ENCODE data around the gene NXN. TPM values are rescaled to one million over a fixed set of nuclear protein-coding genes. Genes with fewer than 3 reads are reported as not detected.
"Not testable (repeated sequence)": the region's sequence is repeated elsewhere in the genome, so short reads cannot be mapped to it uniquely, and the experiment has no call there.

NXN gene
- total RNA-seq, 1 donor from 2014 or later = 177 TPM

DNA sequence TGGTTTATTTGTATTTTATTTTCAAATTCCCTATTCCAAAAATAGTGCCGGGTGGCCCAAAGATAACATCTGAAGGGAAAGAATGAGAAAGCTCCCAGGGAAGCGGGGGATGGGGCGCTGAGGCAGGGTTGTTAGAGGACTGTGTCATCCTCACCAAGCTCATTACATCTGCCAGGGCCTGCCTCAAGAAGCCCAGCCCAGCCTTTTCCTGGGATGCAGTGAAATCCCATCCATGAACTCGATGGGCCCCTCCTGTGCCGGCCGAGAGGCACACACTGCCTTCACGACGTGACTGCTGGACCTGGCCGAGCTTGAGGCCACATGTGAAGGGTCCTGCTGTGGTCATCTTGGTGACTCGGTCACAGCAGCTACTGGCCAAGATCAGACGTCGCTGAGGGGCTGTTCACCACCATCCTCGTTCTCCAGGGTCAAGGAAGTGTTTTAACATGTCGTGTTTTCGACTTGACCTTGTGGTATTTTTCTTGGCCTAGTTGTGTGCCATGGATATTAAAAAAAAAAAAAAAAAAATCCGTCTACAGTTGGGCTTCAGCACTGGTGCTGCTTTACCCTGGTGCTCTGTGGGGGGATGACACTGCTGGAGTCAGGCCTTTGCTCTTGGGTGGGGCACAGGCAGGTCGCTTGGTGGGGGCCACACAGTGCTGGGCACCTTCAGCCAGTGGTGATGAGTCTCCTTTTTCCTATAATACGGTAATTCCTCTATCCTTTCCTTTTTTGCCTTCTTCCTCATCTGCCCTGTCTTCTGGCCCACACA lies 22.2 kb upstream of the NXN start:
- peak overlapping the region; percentile 65 for H3K4me3 Mint-ChIP-seq (ENCODE audit: unreplicated experiment)
- H3K9me3 Mint-ChIP-seq (ENCODE audit: unreplicated experiment) = peaks cover 24% of the 10 kb centered on the region
- DNase-seq = peak; percentile 54
- peaks cover 45% of the 10 kb centered on the region for H3K4me1 Mint-ChIP-seq (ENCODE audit: low read depth, unreplicated experiment)
- TF ChIP-seq, protein P1, sequence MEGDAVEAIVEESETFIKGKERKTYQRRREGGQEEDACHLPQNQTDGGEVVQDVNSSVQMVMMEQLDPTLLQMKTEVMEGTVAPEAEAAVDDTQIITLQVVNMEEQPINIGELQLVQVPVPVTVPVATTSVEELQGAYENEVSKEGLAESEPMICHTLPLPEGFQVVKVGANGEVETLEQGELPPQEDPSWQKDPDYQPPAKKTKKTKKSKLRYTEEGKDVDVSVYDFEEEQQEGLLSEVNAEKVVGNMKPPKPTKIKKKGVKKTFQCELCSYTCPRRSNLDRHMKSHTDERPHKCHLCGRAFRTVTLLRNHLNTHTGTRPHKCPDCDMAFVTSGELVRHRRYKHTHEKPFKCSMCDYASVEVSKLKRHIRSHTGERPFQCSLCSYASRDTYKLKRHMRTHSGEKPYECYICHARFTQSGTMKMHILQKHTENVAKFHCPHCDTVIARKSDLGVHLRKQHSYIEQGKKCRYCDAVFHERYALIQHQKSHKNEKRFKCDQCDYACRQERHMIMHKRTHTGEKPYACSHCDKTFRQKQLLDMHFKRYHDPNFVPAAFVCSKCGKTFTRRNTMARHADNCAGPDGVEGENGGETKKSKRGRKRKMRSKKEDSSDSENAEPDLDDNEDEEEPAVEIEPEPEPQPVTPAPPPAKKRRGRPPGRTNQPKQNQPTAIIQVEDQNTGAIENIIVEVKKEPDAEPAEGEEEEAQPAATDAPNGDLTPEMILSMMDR (IDR thresholded peaks at IDR 0.05; ENCODE audit: partially characterized antibody, unreplicated experiment) = no peak
- no peaks in the 10 kb centered on the region for H3K36me3 Mint-ChIP-seq (ENCODE audit: unreplicated experiment)
- H3K27me3 Mint-ChIP-seq (ENCODE audit: unreplicated experiment) = peaks cover 9% of the 10 kb centered on the region
- H3K27ac Mint-ChIP-seq (ENCODE audit: unreplicated experiment) = peak overlapping the region; percentile 94

DNA sequence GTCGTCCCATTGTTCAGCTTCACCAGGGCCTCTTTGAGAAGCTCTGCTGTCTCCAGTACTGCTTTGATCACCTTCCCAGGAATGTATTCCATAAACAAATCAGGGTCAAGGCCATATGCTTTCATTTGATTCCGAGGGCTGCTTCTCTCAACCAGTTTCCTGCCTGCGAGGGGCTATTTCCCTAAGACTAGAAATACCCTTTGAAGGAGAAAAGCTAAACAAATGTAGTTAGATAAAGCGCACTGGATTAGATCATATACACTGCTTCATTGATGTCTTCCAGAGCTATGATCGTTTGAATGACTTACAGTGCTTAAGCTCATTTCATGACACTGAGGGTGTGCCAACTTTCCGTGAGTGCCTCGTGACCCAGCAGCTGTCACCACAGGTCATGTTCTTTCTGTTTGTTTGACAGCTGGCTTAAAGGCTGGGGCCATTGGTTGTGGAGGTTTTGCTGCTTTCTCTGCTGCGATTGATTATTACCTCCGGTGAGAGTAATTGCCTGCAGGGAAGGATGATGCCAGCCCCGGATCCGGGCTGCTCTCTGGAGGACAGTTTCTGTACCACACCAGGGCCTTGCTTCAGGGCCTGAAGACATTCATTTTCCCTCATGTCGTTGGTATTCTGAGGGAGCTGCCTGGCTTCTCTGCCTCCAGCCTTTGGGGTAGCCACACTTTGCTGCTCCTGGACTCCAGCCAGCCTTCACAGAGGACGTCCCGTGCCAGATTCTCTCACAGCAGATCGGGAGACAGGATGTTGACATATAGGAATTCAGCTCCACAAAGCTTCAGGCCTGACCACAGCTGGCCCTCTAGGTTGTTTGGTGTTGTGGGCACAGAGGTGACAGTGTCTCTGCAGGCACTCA lies 21.3 kb upstream of the NXN start:
- TF ChIP-seq, protein P1 (IDR thresholded peaks at IDR 0.05; ENCODE audit: partially characterized antibody, unreplicated experiment) = no peak
- H3K4me3 Mint-ChIP-seq (ENCODE audit: unreplicated experiment) = peak overlapping the region; percentile 25
- DNase-seq = no peak
- no peaks in the 10 kb centered on the region for H3K36me3 Mint-ChIP-seq (ENCODE audit: unreplicated experiment)
- H3K4me1 Mint-ChIP-seq (ENCODE audit: low read depth, unreplicated experiment) = peaks cover 45% of the 10 kb centered on the region
- peaks cover 27% of the 10 kb centered on the region for H3K9me3 Mint-ChIP-seq (ENCODE audit: unreplicated experiment)
- H3K27ac Mint-ChIP-seq (ENCODE audit: unreplicated experiment) = peak overlapping the region; percentile 94
- peaks cover 9% of the 10 kb centered on the region for H3K27me3 Mint-ChIP-seq (ENCODE audit: unreplicated experiment)

DNA sequence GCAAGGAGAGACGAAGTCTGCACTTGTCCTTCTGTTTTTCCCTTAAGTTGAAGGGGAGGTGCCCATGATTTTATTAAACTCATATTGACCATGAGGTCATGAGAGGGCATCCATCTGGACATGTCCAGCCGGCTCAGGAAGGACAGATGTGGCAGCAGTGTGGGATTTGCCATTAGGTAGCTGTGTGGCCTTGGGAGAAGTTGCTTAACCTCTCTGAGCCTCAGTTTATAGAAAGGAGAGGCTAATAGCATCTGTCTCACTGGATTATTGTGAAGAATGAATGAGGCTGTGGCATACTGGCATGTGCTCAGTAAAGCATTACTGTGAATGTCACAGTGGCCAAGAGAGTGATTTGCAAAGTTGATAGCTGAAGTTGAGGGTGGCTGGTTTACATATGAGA lies 18.5 kb upstream of the NXN start:
- Mint-ChIP-seq H3K9me3 (ENCODE audit: unreplicated experiment) (peaks cover 22% of the 10 kb centered on the region), H3K27me3 (ENCODE audit: unreplicated experiment) (peaks cover 5% of the 10 kb centered on the region), H3K27ac (ENCODE audit: unreplicated experiment) (peak overlapping the region; percentile 99), H3K4me1 (ENCODE audit: low read depth, unreplicated experiment) (peaks cover 41% of the 10 kb centered on the region), H3K36me3 (ENCODE audit: unreplicated experiment) (no peaks in the 10 kb centered on the region), H3K4me3 (ENCODE audit: unreplicated experiment) (peak overlapping the region; percentile 89)
- TF ChIP-seq, protein P1 (IDR thresholded peaks at IDR 0.05; ENCODE audit: partially characterized antibody, unreplicated experiment) = no peak
- no peak for DNase-seq

DNA sequence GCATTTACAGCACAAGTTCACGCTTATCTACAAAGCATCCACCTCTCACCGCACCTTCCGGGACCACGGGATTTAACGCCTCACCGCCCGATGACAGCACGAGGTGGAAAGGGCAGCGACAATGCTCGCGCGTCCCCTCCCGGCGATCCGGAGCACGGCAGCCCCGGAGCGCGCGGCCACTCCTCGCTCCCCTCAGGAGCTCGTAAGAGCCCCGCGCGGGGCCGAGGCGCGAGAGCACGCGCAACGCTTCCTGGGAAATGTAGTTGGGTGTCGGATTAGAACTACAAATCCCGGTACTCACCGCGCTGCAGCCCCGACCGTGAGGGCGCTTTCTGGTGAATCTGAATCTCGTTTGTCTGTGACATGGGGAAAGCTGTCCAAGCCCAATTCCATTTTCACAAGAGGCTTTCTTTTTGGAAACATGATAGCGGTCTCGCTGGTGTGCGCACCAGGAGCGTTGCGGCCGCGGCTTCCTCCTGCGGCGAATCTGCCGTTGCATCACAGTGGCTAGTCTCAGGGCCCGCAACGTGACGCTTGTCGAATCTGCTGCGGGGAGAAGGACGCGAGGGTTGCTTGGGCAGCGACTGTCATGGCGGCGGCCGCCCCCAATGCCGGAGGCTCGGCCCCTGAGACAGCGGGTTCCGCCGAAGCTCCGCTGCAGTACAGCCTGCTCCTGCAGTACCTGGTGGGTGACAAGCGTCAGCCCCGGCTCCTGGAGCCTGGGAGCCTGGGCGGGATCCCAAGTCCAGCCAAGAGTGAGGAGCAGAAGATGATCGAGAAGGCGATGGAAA lies 17.2 kb upstream of the NXN start, which contains the start of gene TIMM22:
TIMM22 (plus strand) TSS at position 576 of the 791 bp plus-strand sequence; CDS start at position 590, 14 bp downstream.
- peaks cover 30% of the 10 kb centered on the region for H3K4me1 Mint-ChIP-seq (ENCODE audit: low read depth, unreplicated experiment)
- TF ChIP-seq, protein P1 (IDR thresholded peaks at IDR 0.05; ENCODE audit: partially characterized antibody, unreplicated experiment) = peak; percentile 88
- H3K27ac Mint-ChIP-seq (ENCODE audit: unreplicated experiment) = peak within 1 kb of the TSS; percentile 99

DNA sequence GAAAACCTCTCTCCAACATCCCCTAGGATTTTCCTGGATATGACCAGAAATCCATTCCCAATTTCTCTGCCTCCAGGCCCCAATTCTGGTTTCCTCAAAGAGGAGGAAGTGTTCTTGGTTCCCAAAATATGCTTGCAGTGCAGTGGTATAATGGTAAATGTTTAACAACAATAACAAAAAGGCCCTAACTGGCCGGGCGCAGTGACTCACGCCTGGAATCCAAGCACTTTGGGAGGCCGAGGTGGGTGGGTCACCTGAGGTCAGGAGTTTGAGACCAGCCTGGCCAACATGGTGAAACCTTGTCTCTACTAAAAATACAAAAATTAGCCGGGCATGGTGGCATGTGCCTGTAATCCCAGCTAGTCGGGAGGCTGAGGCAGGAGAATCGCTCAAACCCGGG lies 15.7 kb upstream of the NXN start:
- not testable (repeated sequence) for H3K4me3 Mint-ChIP-seq (ENCODE audit: unreplicated experiment); H3K27me3 Mint-ChIP-seq (ENCODE audit: unreplicated experiment); H3K36me3 Mint-ChIP-seq (ENCODE audit: unreplicated experiment); DNase-seq
- Mint-ChIP-seq H3K27ac (ENCODE audit: unreplicated experiment) (peak overlapping the region; percentile 33), H3K9me3 (ENCODE audit: unreplicated experiment) (peaks cover 16% of the 10 kb centered on the region), H3K4me1 (ENCODE audit: low read depth, unreplicated experiment) (peaks cover 17% of the 10 kb centered on the region)

More for the DNA sequence above, 17.2 kb upstream of the NXN start, which contains the start of gene TIMM22:
- peak within 1 kb of the TSS; percentile 89 for H3K4me3 Mint-ChIP-seq (ENCODE audit: unreplicated experiment)
- peak; percentile 96 for DNase-seq
- peaks cover 5% of the 10 kb centered on the region for H3K27me3 Mint-ChIP-seq (ENCODE audit: unreplicated experiment)
- peaks cover 21% of the 10 kb centered on the region for H3K9me3 Mint-ChIP-seq (ENCODE audit: unreplicated experiment)
- no peaks in the 10 kb centered on the region for H3K36me3 Mint-ChIP-seq (ENCODE audit: unreplicated experiment)

Measured in glutamatergic neuron (in vitro differentiated cells).